Activated CD8-positive, alpha-beta T cell treated with anti-CD3 and anti-CD28 coated beads for 36 hours (primary cell): ENCODE results near the gene PALLD. TPM values are rescaled to one million over a fixed set of nuclear protein-coding genes. Genes with fewer than 3 reads are reported as not detected.

Experiments used
- ATAC-seq: fragments of 200-7000 bp; cut with Tn5 transposase; one replicate; pipeline ENCODE4 v1.10.0; 2021; ENCODE audit warnings: mild to moderate bottlenecking, moderate library complexity
- CTCF ChIA-PET: fragments of 350-600 bp; sonication (Branson Sonifier 250); formaldehyde crosslinking; loops from one replicate; lab custom pipeline; 2021; ENCODE audit warnings: antibody characterized with exemption; lab: Charles Lee
- POLR2A ChIA-PET: fragments of 350-600 bp; sonication (Branson Sonifier 250); formaldehyde crosslinking; loops from one replicate; lab custom pipeline; 2021; ENCODE audit warnings: antibody characterized with exemption; lab: Charles Lee
- DNase-seq: peaks from one replicate; pipeline ENCODE4 v3.0.0-alpha.2; 2020
- H3K27ac Mint-ChIP-seq: one replicate; pipeline ENCODE4 v1.8.0; 2021; ENCODE audit warnings: mild to moderate bottlenecking, mixed read lengths
- H3K27me3 Mint-ChIP-seq: one replicate; pipeline ENCODE4 v1.8.0; 2021; ENCODE audit warnings: mixed read lengths
- H3K36me3 Mint-ChIP-seq: one replicate; pipeline ENCODE4 v1.8.0; 2021; ENCODE audit warnings: low read depth, mixed read lengths
- H3K4me1 Mint-ChIP-seq: one replicate; pipeline ENCODE4 v1.8.0; 2021; ENCODE audit warnings: low read depth, mixed read lengths
- H3K4me3 Mint-ChIP-seq: one replicate; pipeline ENCODE4 v1.8.0; 2021; ENCODE audit warnings: mild to moderate bottlenecking, moderate library complexity, mixed read lengths
- H3K9me3 Mint-ChIP-seq: one replicate; pipeline ENCODE4 v1.8.0; 2021; ENCODE audit warnings: mixed read lengths
- CTCF ChIP-seq: fragments of 200-600 bp; IDR thresholded peaks from one replicate; pipeline ENCODE4 v1.8.0; 2022; ENCODE audit warnings: antibody characterized with exemption, mild to moderate bottlenecking
- intact Hi-C: fragments of 100-400 bp; cut with micrococcal nuclease; formaldehyde crosslinking; loops from one replicate; pipeline ENCODE4 v1.10.0; 2022
- total RNA-seq, 2 experiments: library from RNA; stranded (reverse); gene quantifications; one replicate each; pipeline ENCODE4 v1.2.3, GENCODE V29; 2021

The PALLD gene
- total RNA-seq, 2 experiments from 2014 or later, result 0.41 to 0.60 TPM

DNA sequence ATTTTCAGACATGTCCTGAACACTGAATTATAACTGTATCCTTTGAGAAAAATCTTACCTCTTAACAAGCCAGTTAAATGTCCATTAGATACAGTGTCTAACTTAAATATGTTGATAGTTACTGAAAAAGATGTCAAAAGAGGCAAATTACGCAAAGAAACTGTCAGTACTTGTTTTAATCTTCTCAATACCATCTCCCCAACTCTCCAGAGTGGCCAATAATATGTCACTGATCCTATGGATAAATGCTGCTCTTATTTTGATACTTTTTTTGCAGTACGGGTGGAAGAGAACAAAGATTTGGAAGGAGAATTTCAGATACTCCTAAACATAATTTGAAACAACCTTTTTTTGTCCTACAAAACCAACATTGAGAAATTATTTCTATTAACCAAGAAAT lies 320.5 kb downstream of the PALLD start:
- ATAC-seq (no peak), DNase-seq (no peak)
- ChIA-PET POLR2A (interaction anchor here (0.6 kb wide), 1 partner anchor 329 kb away, joined by 3 read pairs; no protein-coding TSS in a partner anchor), CTCF (interaction anchor here (2.0 kb wide), 1 partner anchor 106 kb away, joined by 5 read pairs; no protein-coding TSS in a partner anchor)
- Mint-ChIP-seq H3K4me1 (peaks cover 6% of the 10 kb centered on the region), H3K4me3 (no peak overlapping the region), H3K9me3 (no peaks in the 10 kb centered on the region), H3K27ac (no peak overlapping the region), H3K27me3 (peaks cover 22% of the 10 kb centered on the region), H3K36me3 (no peaks in the 10 kb centered on the region)
- intact Hi-C loops, result no loop called here
- TF ChIP-seq CTCF, result no peak

GRCh38 chr4:168822481-168822880 lies 325.6 kb downstream of the PALLD start:
- no peak for ATAC-seq
- POLR2A ChIA-PET, result interaction anchor here (0.7 to 1.3 kb wide), 2 partner anchors 9 to 16 kb away, joined by 3 to 4 read pairs; no protein-coding TSS in a partner anchor
- no peak for DNase-seq
- TF ChIP-seq CTCF, result no peak
- Mint-ChIP-seq H3K36me3 (no peaks in the 10 kb centered on the region), H3K4me1 (no peaks in the 10 kb centered on the region), H3K27ac (no peak overlapping the region), H3K27me3 (peaks cover 14% of the 10 kb centered on the region), H3K4me3 (no peak overlapping the region), H3K9me3 (no peaks in the 10 kb centered on the region)
- CTCF ChIA-PET, result interaction anchor here (0.8 kb wide), 1 partner anchor 201 kb away, joined by 3 read pairs; no protein-coding TSS in a partner anchor
- intact Hi-C loops, result no loop called here

DNA sequence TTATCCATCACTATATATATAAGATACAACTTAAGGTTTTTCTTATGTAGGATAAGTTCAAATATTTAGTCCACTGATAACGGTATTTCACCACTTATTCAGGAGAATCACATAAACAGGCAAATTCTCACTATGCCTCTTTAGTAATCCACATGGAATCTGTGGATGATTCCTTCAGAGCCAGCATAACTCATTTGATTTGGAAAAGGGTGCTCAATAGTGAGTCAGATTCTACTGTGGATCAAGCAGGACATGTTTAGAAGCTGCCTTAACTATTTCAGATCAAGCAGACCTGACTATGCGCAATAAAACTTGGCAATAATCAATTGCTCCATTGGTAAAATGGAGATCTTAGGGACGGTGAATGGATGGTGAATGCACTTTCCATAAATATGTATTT lies 329.1 kb downstream of the PALLD start:
- no peak overlapping the region for H3K27ac Mint-ChIP-seq
- H3K4me3 Mint-ChIP-seq, result no peak overlapping the region
- peaks cover 17% of the 10 kb centered on the region for H3K27me3 Mint-ChIP-seq
- no peaks in the 10 kb centered on the region for H3K4me1 Mint-ChIP-seq
- H3K36me3 Mint-ChIP-seq, result no peaks in the 10 kb centered on the region
- DNase-seq (no peak), ATAC-seq (no peak)
- H3K9me3 Mint-ChIP-seq, result no peaks in the 10 kb centered on the region
- ChIA-PET CTCF (interaction anchor here (0.8 kb wide), 1 partner anchor 13 kb away, joined by 3 read pairs; no protein-coding TSS in a partner anchor), POLR2A (no interaction called here)
- TF ChIP-seq CTCF, result no peak
- intact Hi-C loops, result no loop called here

DNA sequence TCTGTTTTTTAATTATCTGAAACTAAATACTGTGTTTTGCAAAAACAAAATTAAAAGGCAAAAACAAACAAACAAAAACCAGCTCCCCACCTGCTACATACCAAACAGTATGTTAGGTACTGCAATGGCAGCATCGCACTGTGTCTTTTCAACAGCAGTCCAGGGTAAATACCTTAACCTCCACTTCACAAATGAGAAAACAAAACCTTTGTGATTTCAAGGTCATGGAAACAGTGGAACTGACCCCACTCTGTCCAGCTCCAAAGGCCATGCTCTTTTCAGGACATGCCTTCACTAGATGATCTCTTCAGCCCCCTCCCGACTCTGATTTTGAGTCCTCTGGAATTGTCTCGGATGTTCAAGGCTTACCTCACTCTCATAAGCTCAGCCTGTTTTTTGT lies 329.8 kb downstream of the PALLD start:
- peaks cover 24% of the 10 kb centered on the region for H3K27me3 Mint-ChIP-seq
- H3K4me3 Mint-ChIP-seq, result no peak overlapping the region
- DNase-seq (no peak), ATAC-seq (no peak)
- H3K4me1 Mint-ChIP-seq, result peaks cover 4% of the 10 kb centered on the region
- H3K9me3 Mint-ChIP-seq, result no peaks in the 10 kb centered on the region
- H3K36me3 Mint-ChIP-seq, result no peaks in the 10 kb centered on the region
- ChIA-PET POLR2A (no interaction called here), CTCF (interaction anchor here (0.8 kb wide), 1 partner anchor 12 kb away, joined by 3 read pairs; no protein-coding TSS in a partner anchor)
- intact Hi-C loops, result no loop called here
- no peak overlapping the region for H3K27ac Mint-ChIP-seq
- TF ChIP-seq CTCF, result no peak

DNA sequence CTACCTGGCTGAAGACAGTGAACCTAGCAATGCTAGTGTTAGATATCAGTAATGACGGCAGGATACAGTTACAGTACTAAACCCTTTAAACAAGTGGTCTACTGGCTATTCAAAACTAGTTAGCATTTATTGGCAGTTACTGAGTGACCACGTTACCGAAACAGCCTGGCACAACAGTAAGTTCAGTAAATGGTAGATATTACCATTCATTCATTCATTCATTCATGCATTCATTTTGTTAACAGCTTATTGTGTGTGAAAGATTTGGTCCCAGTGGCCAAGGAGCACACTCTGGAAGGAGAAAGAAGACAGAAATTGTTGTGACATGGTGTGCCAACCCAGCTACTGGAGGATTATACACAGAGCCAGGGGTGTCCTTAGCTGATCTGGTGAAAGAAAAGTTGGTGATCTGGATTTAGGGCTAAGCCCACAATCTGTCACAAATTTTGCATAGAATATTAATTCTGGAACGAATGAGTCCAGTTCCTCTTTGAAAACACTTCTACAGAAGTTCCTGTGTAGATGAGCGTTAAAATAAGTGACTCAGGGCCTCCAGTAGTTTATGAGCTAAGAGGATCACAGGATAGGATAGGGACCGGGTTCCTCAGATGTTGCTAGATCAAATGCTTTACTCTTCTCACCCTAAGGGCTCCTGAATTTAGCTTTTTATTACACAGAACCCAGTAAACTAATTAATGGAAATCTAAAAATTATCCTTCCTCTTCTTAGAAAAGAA lies 334.1 kb downstream of the PALLD start:
- no peak for DNase-seq
- intact Hi-C loops, result no loop called here
- Mint-ChIP-seq H3K27ac (no peak overlapping the region), H3K4me3 (peak overlapping the region; percentile 73), H3K9me3 (no peaks in the 10 kb centered on the region), H3K4me1 (peaks cover 8% of the 10 kb centered on the region), H3K36me3 (no peaks in the 10 kb centered on the region), H3K27me3 (peaks cover 45% of the 10 kb centered on the region)
- ChIA-PET CTCF (no interaction called here), POLR2A (interaction anchor here (1.4 kb wide), 1 partner anchor 9 kb away, joined by 3 read pairs; no protein-coding TSS in a partner anchor)
- no peak for TF ChIP-seq CTCF
- no peak for ATAC-seq
